Endodermal cell (in vitro differentiated cells): Measurements from ENCODE around the gene PLPPR4. TPM values are rescaled to one million over a fixed set of nuclear protein-coding genes. Genes with fewer than 3 reads are reported as not detected.

Experiments
- DNase-seq: peaks from one replicate; pipeline ENCODE4 v3.0.0-alpha.2; 2017
- H3K27ac ChIP-seq: 2 replicates; pipeline ENCODE4 v1.5.1; 2013; ENCODE audit warnings: mild to moderate bottlenecking, low read depth, low read length, moderate library complexity
- H3K27me3 ChIP-seq: 2 replicates; pipeline ENCODE4 v1.6.1; 2013; ENCODE audit warnings: mild to moderate bottlenecking, low read length, moderate library complexity; ENCODE audit not compliant: insufficient read depth, control insufficient read depth, poor library complexity, severe bottlenecking
- H3K36me3 ChIP-seq: 2 replicates; pipeline ENCODE4 v1.7.0; 2013; ENCODE audit warnings: mild to moderate bottlenecking, low read length, moderate library complexity; ENCODE audit not compliant: control insufficient read depth, insufficient read depth
- H3K4me1 ChIP-seq: one replicate; pipeline ENCODE4 v1.7.0; 2013; ENCODE audit warnings: low read length; ENCODE audit not compliant: control insufficient read depth, insufficient read depth
- H3K4me3 ChIP-seq: 2 replicates; pipeline ENCODE4 v1.5.1; 2013; ENCODE audit warnings: mild to moderate bottlenecking, low read length, moderate library complexity
- H3K9ac ChIP-seq: 2 replicates; pipeline ENCODE4 v1.6.1; 2013; ENCODE audit warnings: mild to moderate bottlenecking, low read length, moderate library complexity; ENCODE audit not compliant: poor library complexity, severe bottlenecking; ENCODE audit errors: extremely low read depth
- H3K9me3 ChIP-seq: 2 replicates; pipeline ENCODE4 v1.6.1; 2013; ENCODE audit warnings: mild to moderate bottlenecking, low read length, moderate library complexity; ENCODE audit not compliant: control insufficient read depth
- H3K27ac Mint-ChIP-seq: 2 replicates; pipeline ENCODE4 v1.8.0; 2020; ENCODE audit warnings: mixed read lengths
- H3K27me3 Mint-ChIP-seq: 2 replicates; pipeline ENCODE4 v1.8.0; 2021; ENCODE audit warnings: mild to moderate bottlenecking, mixed read lengths; ENCODE audit not compliant: insufficient read depth
- H3K36me3 Mint-ChIP-seq: 2 replicates; pipeline ENCODE4 v1.8.0; 2020; ENCODE audit warnings: low read depth, mixed read lengths
- H3K4me1 Mint-ChIP-seq: 2 replicates; pipeline ENCODE4 v1.8.0; 2020; ENCODE audit warnings: mixed read lengths
- H3K4me3 Mint-ChIP-seq: 2 replicates; pipeline ENCODE4 v1.8.0; 2020; ENCODE audit warnings: mild to moderate bottlenecking, moderate library complexity, mixed read lengths
- H3K9me3 Mint-ChIP-seq: 2 replicates; pipeline ENCODE4 v1.8.0; 2020; ENCODE audit warnings: mild to moderate bottlenecking, mixed read lengths
- WGBS, 2 experiments: methylation state at CpG; one replicate each; pipeline versions ENCODE4 v1.1.5 to v1.1.7; 2013; ENCODE audit warnings: missing lambda C conversion rate in 2 of 2, mixed read lengths in 1 of 2; ENCODE audit not compliant: insufficient coverage in 1 of 2, insufficient read length in 1 of 2; 5-methylcytosine and 5-hydroxymethylcytosine counted together
- total RNA-seq, 2 donors: library from RNA; stranded (reverse); fragmentation: NEBNext Ultra II Directional in 1 of 2; extraction: Animal tissue kit (Norgen Biotek cat#: 25700) in 1 of 2; gene quantifications; 2 replicates in 1 of 2; 3 replicates in 1 of 2; pipeline ENCODE4 v1.2.1, GENCODE V29; 2021
- TF ChIP-seq, protein P1 (sequence below): fragments of 200-600 bp; sonication (generic); conservative IDR thresholded peaks from 2 replicates; pipeline ENCODE4 v1.5.0; 2021; ENCODE audit warnings: antibody characterized with exemption, mild to moderate bottlenecking

PLPPR4 gene
- total RNA-seq, 2 donors from 2014 or later, result 0.20 TPM; not detected in 1

DNA sequence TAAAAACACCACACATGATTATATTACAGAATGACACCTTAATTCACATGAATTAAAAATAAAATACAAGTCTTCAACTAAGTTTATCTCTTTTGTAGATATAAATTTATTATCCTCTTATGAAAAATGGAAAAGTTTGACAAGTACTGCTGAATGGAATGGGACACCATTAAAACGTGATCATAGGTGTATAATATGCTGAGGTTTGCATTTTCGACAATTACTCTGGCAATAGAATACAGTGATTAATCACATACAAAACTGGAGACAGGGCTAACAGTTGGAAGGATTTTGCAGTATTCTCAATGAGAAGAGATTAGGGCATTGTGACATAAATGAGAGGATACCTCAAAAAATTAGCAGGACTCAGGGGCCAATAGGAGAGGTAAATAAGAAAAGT is 17.1 kb upstream of the PLPPR4 start:
- Histone ChIP-seq H3K27ac (no peak overlapping the region), H3K4me3 (no peak overlapping the region), H3K9ac (no peak overlapping the region), H3K36me3 (no peaks in the 10 kb centered on the region), H3K4me1 (no peaks in the 10 kb centered on the region), H3K27me3 (no peaks in the 10 kb centered on the region), H3K9me3 (peaks cover 7% of the 10 kb centered on the region)
- Mint-ChIP-seq H3K27ac (no peak overlapping the region), H3K4me1 (no peaks in the 10 kb centered on the region), H3K27me3 (no peaks in the 10 kb centered on the region), H3K36me3 (no peaks in the 10 kb centered on the region), H3K9me3 (peaks cover 9% of the 10 kb centered on the region), H3K4me3 (no peak overlapping the region)
- 90 to 100% methylated on average over 1 to 2 of the region's 2 CpGs for WGBS, 2 experiments
- DNase-seq, result no peak
- TF ChIP-seq, protein P1, sequence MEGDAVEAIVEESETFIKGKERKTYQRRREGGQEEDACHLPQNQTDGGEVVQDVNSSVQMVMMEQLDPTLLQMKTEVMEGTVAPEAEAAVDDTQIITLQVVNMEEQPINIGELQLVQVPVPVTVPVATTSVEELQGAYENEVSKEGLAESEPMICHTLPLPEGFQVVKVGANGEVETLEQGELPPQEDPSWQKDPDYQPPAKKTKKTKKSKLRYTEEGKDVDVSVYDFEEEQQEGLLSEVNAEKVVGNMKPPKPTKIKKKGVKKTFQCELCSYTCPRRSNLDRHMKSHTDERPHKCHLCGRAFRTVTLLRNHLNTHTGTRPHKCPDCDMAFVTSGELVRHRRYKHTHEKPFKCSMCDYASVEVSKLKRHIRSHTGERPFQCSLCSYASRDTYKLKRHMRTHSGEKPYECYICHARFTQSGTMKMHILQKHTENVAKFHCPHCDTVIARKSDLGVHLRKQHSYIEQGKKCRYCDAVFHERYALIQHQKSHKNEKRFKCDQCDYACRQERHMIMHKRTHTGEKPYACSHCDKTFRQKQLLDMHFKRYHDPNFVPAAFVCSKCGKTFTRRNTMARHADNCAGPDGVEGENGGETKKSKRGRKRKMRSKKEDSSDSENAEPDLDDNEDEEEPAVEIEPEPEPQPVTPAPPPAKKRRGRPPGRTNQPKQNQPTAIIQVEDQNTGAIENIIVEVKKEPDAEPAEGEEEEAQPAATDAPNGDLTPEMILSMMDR, result no peak

DNA sequence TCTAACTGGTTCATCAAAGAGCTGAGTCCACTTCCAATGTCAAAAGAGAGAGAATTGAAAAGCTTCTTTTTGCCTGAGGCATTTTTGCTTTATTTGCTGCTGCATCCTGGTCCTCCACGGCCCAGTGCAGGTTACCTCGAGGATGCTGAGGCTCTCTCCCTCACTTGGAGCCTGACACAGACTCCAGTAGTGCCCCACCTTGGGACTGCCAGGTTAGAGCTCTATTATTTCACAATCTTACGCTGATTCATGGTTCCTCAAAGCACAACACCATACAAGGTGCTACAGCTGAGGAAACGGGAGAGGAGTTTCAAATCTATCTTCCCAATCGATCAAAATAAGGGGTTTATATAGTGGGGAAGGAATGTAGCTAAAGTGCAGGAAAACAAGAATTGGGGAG is 13.6 kb upstream of the PLPPR4 start:
- Mint-ChIP-seq H3K27me3 (no peaks in the 10 kb centered on the region), H3K4me1 (no peaks in the 10 kb centered on the region), H3K4me3 (no peak overlapping the region), H3K27ac (no peak overlapping the region), H3K36me3 (no peaks in the 10 kb centered on the region), H3K9me3 (peaks cover 6% of the 10 kb centered on the region)
- no peak overlapping the region for H3K9ac ChIP-seq
- no peak for DNase-seq
- H3K27ac ChIP-seq, result no peak overlapping the region
- TF ChIP-seq, protein P1, result no peak
- H3K36me3 ChIP-seq, result no peaks in the 10 kb centered on the region
- WGBS, 2 experiments, result 92 to 94% methylated on average over 3 to 5 of the region's 5 CpGs
- no peak overlapping the region for H3K4me3 ChIP-seq
- H3K4me1 ChIP-seq, result no peaks in the 10 kb centered on the region
- no peaks in the 10 kb centered on the region for H3K27me3 ChIP-seq
- peaks cover 7% of the 10 kb centered on the region for H3K9me3 ChIP-seq

DNA sequence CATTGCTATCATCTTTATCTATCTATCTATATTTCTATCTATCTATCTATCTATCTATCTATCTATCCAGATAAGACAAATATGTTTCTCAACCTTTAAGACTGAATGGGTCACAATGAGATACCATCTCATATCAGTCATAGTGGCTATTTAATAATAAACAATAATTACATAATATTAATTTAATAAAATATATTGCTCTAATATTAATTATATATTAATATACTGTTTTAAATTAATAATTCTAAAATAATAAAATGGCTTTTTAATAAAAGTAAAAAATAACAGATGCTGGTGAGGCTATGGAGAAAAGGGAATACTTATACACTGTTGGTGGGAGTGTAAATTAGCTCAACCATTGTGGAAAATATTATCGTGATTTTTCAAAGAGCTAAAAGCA is 13.0 kb upstream of the PLPPR4 start:
- H3K4me3 ChIP-seq, result no peak overlapping the region
- Mint-ChIP-seq H3K9me3 (peaks cover 2% of the 10 kb centered on the region), H3K36me3 (no peaks in the 10 kb centered on the region), H3K27me3 (no peaks in the 10 kb centered on the region), H3K27ac (no peak overlapping the region), H3K4me3 (no peak overlapping the region), H3K4me1 (no peaks in the 10 kb centered on the region)
- H3K9ac ChIP-seq, result no peak overlapping the region
- H3K27me3 ChIP-seq, result no peaks in the 10 kb centered on the region
- 83% methylated on average over 1 of the region's 1 CpG; no CpG with 5 or more reads in 1 of the 2 experiments for WGBS, 2 experiments
- no peak overlapping the region for H3K27ac ChIP-seq
- no peaks in the 10 kb centered on the region for H3K4me1 ChIP-seq
- DNase-seq, result no peak
- H3K9me3 ChIP-seq, result peaks cover 2% of the 10 kb centered on the region
- no peaks in the 10 kb centered on the region for H3K36me3 ChIP-seq
- TF ChIP-seq, protein P1, result no peak
